Hepatocyte (in vitro differentiated cells): Measurements from ENCODE around the gene RPTOR.

ENCODE experiments used
- EZH2 ChIP-seq: fragments of 200-600 bp; sonication (generic); IDR thresholded peaks from 2 replicates; pipeline ENCODE4 v1.6.1; 2016; ENCODE audit warnings: antibody characterized with exemption, mild to moderate bottlenecking, borderline replicate concordance
- EZH2phosphoT487 ChIP-seq: fragments of 200-600 bp; sonication (generic); IDR thresholded peaks from one replicate; pipeline ENCODE4 v1.6.1; 2018; ENCODE audit warnings: antibody characterized with exemption, mild to moderate bottlenecking, low read depth, moderate library complexity; ENCODE audit not compliant: unreplicated experiment, severe bottlenecking

- no peak for TF ChIP-seq EZH2
- TF ChIP-seq EZH2phosphoT487: no peak
Observed at GRCh38 chr17:81002409-81003361, 458.0 kb downstream of the RPTOR start.
